Neural progenitor cell (in vitro differentiated cells): ENCODE results near the gene SERPINB6. TPM values are rescaled to one million over a fixed set of nuclear protein-coding genes. Genes with fewer than 3 reads are reported as not detected.
A peak's percentile ranks its signal among the peaks of the same experiment; 100 is the strongest.

ENCODE experiments used
- DNase-seq: peaks from one replicate; pipeline ENCODE4 v3.0.0-alpha.2; 2016; ENCODE audit warnings: low spot score
- H2AFZ ChIP-seq: fragments of 200-600 bp; sonication (generic); replicated peaks from 2 replicates; pipeline ENCODE4 v1.6.1; 2016; ENCODE audit warnings: antibody characterized with exemption
- H3F3A ChIP-seq: fragments of 200-600 bp; sonication (generic); 2 replicates; pipeline ENCODE4 v1.6.1; 2016; ENCODE audit warnings: antibody characterized with exemption, low read depth
- H3K27ac ChIP-seq: fragments of 200-600 bp; sonication (generic); 2 replicates; pipeline ENCODE4 v1.5.1; 2016; ENCODE audit warnings: mild to moderate bottlenecking
- H3K27me3 ChIP-seq: fragments of 200-600 bp; sonication (generic); 2 replicates; pipeline ENCODE4 v1.6.1; 2016; ENCODE audit warnings: mild to moderate bottlenecking, moderate library complexity
- H3K36me3 ChIP-seq: fragments of 200-600 bp; sonication (generic); 2 replicates; pipeline ENCODE4 v1.5.1; 2016
- H3K4me1 ChIP-seq: fragments of 200-600 bp; sonication (generic); 2 replicates; pipeline ENCODE4 v1.6.1; 2016; ENCODE audit warnings: mixed run types
- H3K4me2 ChIP-seq: fragments of 200-600 bp; sonication (generic); 2 replicates; pipeline ENCODE4 v1.6.1; 2016
- H3K4me3 ChIP-seq: fragments of 200-600 bp; sonication (generic); 2 replicates; pipeline ENCODE4 v1.5.1; 2016
- H3K79me2 ChIP-seq: fragments of 200-600 bp; sonication (generic); 2 replicates; pipeline ENCODE4 v1.6.1; 2016; ENCODE audit warnings: low read depth
- H3K9ac ChIP-seq: fragments of 200-600 bp; sonication (generic); 2 replicates; pipeline ENCODE4 v1.6.1; 2016
- H3K9me3 ChIP-seq: fragments of 200-600 bp; sonication (generic); 2 replicates; pipeline ENCODE4 v1.5.1; 2016; ENCODE audit warnings: low read depth
- H4K20me1 ChIP-seq: fragments of 200-600 bp; sonication (generic); 2 replicates; pipeline ENCODE4 v1.6.1; 2016; ENCODE audit warnings: low read depth
- H3K27ac Mint-ChIP-seq: 3 replicates; pipeline ENCODE4 v1.8.0; 2021; ENCODE audit warnings: mixed read lengths
- H3K27me3 Mint-ChIP-seq: 2 replicates; pipeline ENCODE4 v1.8.0; 2022; ENCODE audit warnings: low read depth, mild to moderate bottlenecking, inconsistent platforms, moderate library complexity, mixed read lengths; ENCODE audit not compliant: insufficient read depth
- H3K36me3 Mint-ChIP-seq: 3 replicates; pipeline ENCODE4 v1.8.0; 2021; ENCODE audit warnings: mixed read lengths
- H3K4me1 Mint-ChIP-seq: 3 replicates; pipeline ENCODE4 v1.8.0; 2021; ENCODE audit warnings: mixed read lengths
- H3K4me3 Mint-ChIP-seq: 3 replicates; pipeline ENCODE4 v1.8.0; 2021; ENCODE audit warnings: mild to moderate bottlenecking, moderate library complexity, mixed read lengths
- H3K9me3 Mint-ChIP-seq: 3 replicates; pipeline ENCODE4 v1.8.0; 2020; ENCODE audit warnings: mixed read lengths
- EZH2 ChIP-seq: fragments of 200-600 bp; sonication (generic); IDR thresholded peaks from 2 replicates; pipeline ENCODE4 v1.6.1; 2017; ENCODE audit warnings: antibody characterized with exemption, mild to moderate bottlenecking, moderate library complexity
- EZH2phosphoT487 ChIP-seq: fragments of 200-600 bp; sonication (generic); IDR thresholded peaks from 2 replicates; pipeline ENCODE4 v1.6.1; 2017; ENCODE audit warnings: antibody characterized with exemption
- total RNA-seq: library from RNA; depleted of rRNA; stranded (reverse); fragments of >200 nt; gene quantifications from 2 replicates; pipeline ENCODE4 v1.2.3, GENCODE V29; 2015; ENCODE audit warnings: low replicate concordance
- TF ChIP-seq, protein P1 (sequence below): fragments of 200-600 bp; sonication (generic); IDR thresholded peaks from 2 replicates; pipeline ENCODE4 v1.5.1; 2017; ENCODE audit warnings: antibody characterized with exemption, mild to moderate bottlenecking

The SERPINB6 gene
- total RNA-seq, 1 donor from 2014 or later: 13.3 TPM

DNA sequence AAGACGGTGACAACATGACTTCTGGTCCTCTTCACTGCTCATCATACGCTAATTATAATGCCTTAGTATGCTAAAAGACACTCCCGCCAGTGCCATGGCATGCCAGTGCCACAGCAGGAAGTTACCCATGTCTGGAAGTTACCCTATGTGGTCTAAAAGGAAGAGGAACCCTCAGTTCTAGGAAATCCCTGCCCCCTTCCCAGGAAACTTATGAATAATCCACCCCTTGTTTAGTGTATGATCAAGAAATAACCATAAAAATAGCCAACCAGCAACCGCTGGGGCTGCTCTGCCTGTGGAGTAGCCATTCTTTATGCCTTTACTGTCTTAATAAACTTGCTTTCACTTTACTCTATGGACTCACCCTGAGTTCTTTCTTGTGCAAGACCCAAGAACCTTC, 52.4 kb downstream of the SERPINB6 start:
- Mint-ChIP-seq H3K36me3 (peaks cover 9% of the 10 kb centered on the region), H3K27ac (no peak overlapping the region), H3K4me1 (peaks cover 33% of the 10 kb centered on the region), H3K4me3 (no peak overlapping the region), H3K9me3 (peaks cover 22% of the 10 kb centered on the region), H3K27me3 (peaks cover 22% of the 10 kb centered on the region)
- Histone ChIP-seq H3K4me2 (no peak overlapping the region), H3K4me1 (peaks cover 22% of the 10 kb centered on the region), H3K27me3 (no peaks in the 10 kb centered on the region), H3K9ac (no peak overlapping the region), H4K20me1 (no peaks in the 10 kb centered on the region), H3F3A (peaks cover 12% of the 10 kb centered on the region), H3K36me3 (no peaks in the 10 kb centered on the region), H3K79me2 (no peaks in the 10 kb centered on the region), H3K9me3 (no peaks in the 10 kb centered on the region), H3K4me3 (no peak overlapping the region), H2AFZ (no peak overlapping the region), H3K27ac (no peak overlapping the region)
- TF ChIP-seq EZH2 (no peak), EZH2phosphoT487 (no peak)
- TF ChIP-seq, protein P1, sequence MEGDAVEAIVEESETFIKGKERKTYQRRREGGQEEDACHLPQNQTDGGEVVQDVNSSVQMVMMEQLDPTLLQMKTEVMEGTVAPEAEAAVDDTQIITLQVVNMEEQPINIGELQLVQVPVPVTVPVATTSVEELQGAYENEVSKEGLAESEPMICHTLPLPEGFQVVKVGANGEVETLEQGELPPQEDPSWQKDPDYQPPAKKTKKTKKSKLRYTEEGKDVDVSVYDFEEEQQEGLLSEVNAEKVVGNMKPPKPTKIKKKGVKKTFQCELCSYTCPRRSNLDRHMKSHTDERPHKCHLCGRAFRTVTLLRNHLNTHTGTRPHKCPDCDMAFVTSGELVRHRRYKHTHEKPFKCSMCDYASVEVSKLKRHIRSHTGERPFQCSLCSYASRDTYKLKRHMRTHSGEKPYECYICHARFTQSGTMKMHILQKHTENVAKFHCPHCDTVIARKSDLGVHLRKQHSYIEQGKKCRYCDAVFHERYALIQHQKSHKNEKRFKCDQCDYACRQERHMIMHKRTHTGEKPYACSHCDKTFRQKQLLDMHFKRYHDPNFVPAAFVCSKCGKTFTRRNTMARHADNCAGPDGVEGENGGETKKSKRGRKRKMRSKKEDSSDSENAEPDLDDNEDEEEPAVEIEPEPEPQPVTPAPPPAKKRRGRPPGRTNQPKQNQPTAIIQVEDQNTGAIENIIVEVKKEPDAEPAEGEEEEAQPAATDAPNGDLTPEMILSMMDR: no peak
- DNase-seq: no peak

DNA sequence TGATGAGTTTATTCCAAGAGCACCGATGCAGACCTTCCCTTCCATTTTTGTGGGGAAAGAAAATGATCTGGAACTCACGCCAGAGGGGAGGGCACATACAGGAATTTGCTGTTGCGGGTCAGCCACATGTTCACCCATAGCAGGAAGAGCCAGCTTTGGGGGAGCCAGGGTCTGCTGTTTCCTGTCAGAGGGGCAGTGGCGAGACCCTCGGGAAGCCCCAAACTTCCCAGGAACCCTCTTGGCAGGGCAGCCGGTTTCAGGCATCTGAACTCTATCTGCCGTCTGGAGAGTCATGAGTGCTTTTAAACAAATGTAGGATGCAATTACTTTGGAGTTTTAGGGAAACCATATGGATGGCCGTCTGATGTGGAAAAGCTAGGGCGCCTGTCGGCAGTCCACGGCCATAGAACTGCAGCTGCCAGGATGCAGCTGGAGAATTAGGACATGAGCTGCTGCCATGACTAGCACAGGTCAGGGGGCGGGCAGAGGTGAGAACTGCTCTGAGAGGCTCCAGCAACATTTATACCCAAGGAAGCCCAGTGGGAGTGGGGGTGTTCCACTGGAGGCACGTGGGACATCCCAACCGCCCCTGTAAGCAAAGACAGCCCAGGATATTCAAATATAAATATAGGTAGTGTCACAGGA, 53.4 kb downstream of the SERPINB6 start:
- Histone ChIP-seq H2AFZ (no peak overlapping the region), H4K20me1 (no peaks in the 10 kb centered on the region), H3K27ac (no peak overlapping the region), H3K4me3 (no peak overlapping the region), H3K79me2 (no peaks in the 10 kb centered on the region), H3K9ac (no peak overlapping the region), H3K36me3 (no peaks in the 10 kb centered on the region), H3F3A (peaks cover 12% of the 10 kb centered on the region), H3K4me1 (peaks cover 22% of the 10 kb centered on the region), H3K9me3 (no peaks in the 10 kb centered on the region), H3K27me3 (no peaks in the 10 kb centered on the region), H3K4me2 (no peak overlapping the region)
- H3K27ac Mint-ChIP-seq: peak overlapping the region; percentile 9
- peaks cover 35% of the 10 kb centered on the region for H3K4me1 Mint-ChIP-seq
- DNase-seq: no peak
- no peak overlapping the region for H3K4me3 Mint-ChIP-seq
- no peak for TF ChIP-seq EZH2phosphoT487
- TF ChIP-seq EZH2: no peak
- TF ChIP-seq, protein P1: no peak
- H3K27me3 Mint-ChIP-seq: peaks cover 27% of the 10 kb centered on the region
- H3K9me3 Mint-ChIP-seq: peaks cover 22% of the 10 kb centered on the region
- peaks cover 9% of the 10 kb centered on the region for H3K36me3 Mint-ChIP-seq

DNA sequence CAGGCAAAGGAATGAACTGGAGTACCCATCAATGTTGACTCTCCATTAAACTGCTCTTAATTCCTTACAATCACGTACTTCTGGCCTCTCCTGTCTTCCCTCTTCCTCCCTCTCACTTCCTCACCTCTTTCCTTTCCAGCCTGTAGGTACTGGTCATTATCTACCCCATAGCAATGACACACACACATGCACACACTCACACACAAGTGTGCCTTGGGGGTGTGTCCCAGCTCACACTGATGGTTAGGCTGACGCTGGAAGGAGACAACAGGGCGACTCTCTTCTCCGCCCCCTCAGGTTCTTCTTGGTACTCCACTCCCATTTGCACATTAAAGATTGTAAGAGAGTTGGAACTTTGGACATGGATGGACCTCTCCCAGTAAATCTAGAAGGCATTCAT, 54.3 kb downstream of the SERPINB6 start:
- no peak overlapping the region for H3K9ac ChIP-seq

More for the DNA sequence above, 54.3 kb downstream of the SERPINB6 start:
- Histone ChIP-seq H3F3A (peaks cover 12% of the 10 kb centered on the region), H3K9me3 (no peaks in the 10 kb centered on the region), H4K20me1 (no peaks in the 10 kb centered on the region), H3K4me2 (no peak overlapping the region), H3K79me2 (no peaks in the 10 kb centered on the region), H2AFZ (no peak overlapping the region), H3K27ac (no peak overlapping the region), H3K4me1 (peaks cover 20% of the 10 kb centered on the region), H3K4me3 (no peak overlapping the region), H3K36me3 (no peaks in the 10 kb centered on the region), H3K27me3 (no peaks in the 10 kb centered on the region)
- Mint-ChIP-seq H3K27me3 (peaks cover 27% of the 10 kb centered on the region), H3K9me3 (peaks cover 22% of the 10 kb centered on the region), H3K27ac (no peak overlapping the region), H3K4me3 (no peak overlapping the region), H3K36me3 (peaks cover 9% of the 10 kb centered on the region), H3K4me1 (peaks cover 33% of the 10 kb centered on the region)
- TF ChIP-seq, protein P1: peak; percentile 21
- no peak for TF ChIP-seq EZH2
- DNase-seq: peak; percentile 21
